Stimulated activated CD4-positive, alpha-beta T cell treated with anti-CD3 and anti-CD28 coated beads, Interleukin-1b, Interleukin-23, amount 100 ng/mL, for 4 hours (primary cell): Measurements from ENCODE around the gene NPEPL1.
"Not testable (repeated sequence)": the region's sequence is repeated elsewhere in the genome, so short reads cannot be mapped to it uniquely, and the experiment has no call there.

Experiments
- DNase-seq, 2 donors: peaks; one replicate each; pipeline ENCODE4 v3.0.0-alpha.2; 2020; ENCODE audit warnings: low read depth in 2 of 2

The NPEPL1 gene

GRCh38 chr20:58712806-58713731 is 20.5 kb downstream of the NPEPL1 start:
- DNase-seq: no peak

- no peak for DNase-seq
These were observed 21.3 kb downstream of the NPEPL1 start for GRCh38 chr20:58713801-58714339.

GRCh38 chr20:58714340-58714922 is 21.8 kb downstream of the NPEPL1 start:
- DNase-seq: no peak

- no peak for DNase-seq
These were observed 22.3 kb downstream of the NPEPL1 start for GRCh38 chr20:58714923-58715351.

- DNase-seq: no peak
These were observed 22.8 kb downstream of the NPEPL1 start for GRCh38 chr20:58715391-58715800.

- DNase-seq: no peak
These were observed 23.3 kb downstream of the NPEPL1 start for GRCh38 chr20:58715801-58716475.

GRCh38 chr20:58716476-58717277 is 24.1 kb downstream of the NPEPL1 start:
- DNase-seq: no peak

- DNase-seq: no peak
These were observed 24.9 kb downstream of the NPEPL1 start for GRCh38 chr20:58717278-58718091.

GRCh38 chr20:58718121-58718563 is 25.5 kb downstream of the NPEPL1 start:
- DNase-seq: no peak

- DNase-seq: no peak
These were observed 26.1 kb downstream of the NPEPL1 start for GRCh38 chr20:58718729-58719128.

GRCh38 chr20:58719258-58719657 is 26.7 kb downstream of the NPEPL1 start:
- no peak for DNase-seq

GRCh38 chr20:58719971-58720371 is 27.4 kb downstream of the NPEPL1 start:
- DNase-seq: no peak

- no peak for DNase-seq
These were observed 28.3 kb downstream of the NPEPL1 start for GRCh38 chr20:58720890-58721289.

GRCh38 chr20:58721951-58722778 is 29.6 kb downstream of the NPEPL1 start:
- DNase-seq: no peak

- DNase-seq: no peak
These were observed 30.5 kb downstream of the NPEPL1 start for GRCh38 chr20:58722877-58723627.

GRCh38 chr20:58723628-58723984 is 31.0 kb downstream of the NPEPL1 start:
- no peak for DNase-seq

- DNase-seq: not testable (repeated sequence)
These were observed 33.6 kb downstream of the NPEPL1 start for GRCh38 chr20:58726156-58726555.

- DNase-seq: no peak
These were observed 38.6 kb downstream of the NPEPL1 start for GRCh38 chr20:58731192-58731591.

- DNase-seq: no peak
These were observed 44.6 kb downstream of the NPEPL1 start for GRCh38 chr20:58737198-58737597.
